OCI-LY7 (cell line): ENCODE data around the gene ABCA7. TPM values are rescaled to one million over a fixed set of nuclear protein-coding genes. Genes with fewer than 3 reads are reported as not detected.

Experiments used
- BruUV-seq: library from RNA; stranded (reverse); fragments of 400-500 nt; replicated peaks from 2 replicates; lab custom pipeline; 2021; lab: Mats Ljungman, UMichigan
- CTCF ChIA-PET: fragments of 300-600 bp; sonication (Branson Sonifier 250); formaldehyde crosslinking; loops from one replicate; lab custom pipeline; 2022; ENCODE audit warnings: antibody characterized with exemption; ENCODE audit not compliant: unreplicated experiment; lab: Charles Lee
- POLR2A ChIA-PET: fragments of 300-600 bp; sonication (Branson Sonifier 250); formaldehyde crosslinking; loops from one replicate; lab custom pipeline; 2022; ENCODE audit warnings: antibody characterized with exemption; lab: Charles Lee
- DNase-seq: peaks from one replicate; pipeline ENCODE4 v3.0.0-alpha.2; 2015; ENCODE audit warnings: low spot score
- H2AFZ ChIP-seq: fragments of 200-600 bp; sonication (generic), shearing (Covaris generic); 2 replicates; pipeline ENCODE4 v1.6.1; 2014; ENCODE audit warnings: mild to moderate bottlenecking, antibody characterized with exemption, low read length, moderate library complexity
- H3K27ac ChIP-seq: fragments of 200-600 bp; sonication (generic); 2 replicates; pipeline ENCODE4 v1.5.1; 2014; ENCODE audit warnings: mixed run types, low read depth, mild to moderate bottlenecking, moderate library complexity, low read length, inconsistent platforms; ENCODE audit not compliant: poor library complexity, severe bottlenecking
- H3K36me3 ChIP-seq: fragments of 200-600 bp; sonication (generic); 2 replicates; pipeline ENCODE4 v1.6.1; 2014; ENCODE audit warnings: mild to moderate bottlenecking, antibody characterized with exemption, low read length, moderate library complexity, mixed read lengths; ENCODE audit not compliant: insufficient read depth
- H3K4me1 ChIP-seq: fragments of 200-600 bp; sonication (generic); 2 replicates; pipeline ENCODE4 v1.5.1; 2014; ENCODE audit warnings: mild to moderate bottlenecking, low read length; ENCODE audit not compliant: insufficient read depth, poor library complexity, severe bottlenecking
- H3K4me2 ChIP-seq: fragments of 200-600 bp; sonication (generic); 2 replicates; pipeline ENCODE4 v1.6.1; 2014; ENCODE audit warnings: mild to moderate bottlenecking, low read length
- H3K4me3 ChIP-seq: fragments of 200-600 bp; sonication (generic); 2 replicates; pipeline ENCODE4 v1.5.1; 2014; ENCODE audit warnings: mild to moderate bottlenecking, low read depth, low read length; ENCODE audit not compliant: poor library complexity, severe bottlenecking
- H3K79me2 ChIP-seq: fragments of 200-600 bp; sonication (generic); 2 replicates; pipeline ENCODE4 v1.6.1; 2016; ENCODE audit warnings: low read depth, mild to moderate bottlenecking, low read length, moderate library complexity, mixed read lengths; ENCODE audit not compliant: insufficient read depth
- H3K9me2 ChIP-seq: fragments of 200-600 bp; sonication (generic); 2 replicates; pipeline ENCODE4 v1.6.1; 2016; ENCODE audit warnings: mild to moderate bottlenecking, low read length, mixed read lengths; ENCODE audit not compliant: insufficient read depth
- H3K9me3 ChIP-seq: fragments of 200-600 bp; sonication (generic); 2 replicates; pipeline ENCODE4 v1.6.1; 2014; ENCODE audit warnings: mild to moderate bottlenecking, mixed run types, low read length, mixed read lengths
- H4K20me1 ChIP-seq: fragments of 200-600 bp; sonication (generic); 2 replicates; pipeline ENCODE4 v1.6.1; 2014; ENCODE audit warnings: mild to moderate bottlenecking, antibody characterized with exemption, low read length, moderate library complexity, mixed read lengths; ENCODE audit not compliant: insufficient read depth
- EZH2phosphoT487 ChIP-seq: fragments of 200-600 bp; sonication (generic); IDR thresholded peaks from 2 replicates; pipeline ENCODE4 v1.6.1; 2018; ENCODE audit warnings: low read depth, borderline replicate concordance, mild to moderate bottlenecking, mixed run types, antibody characterized with exemption, low read length, moderate library complexity, mixed read lengths
- intact Hi-C: fragments of 100-400 bp; cut with micrococcal nuclease; formaldehyde crosslinking; loops from one replicate; pipeline ENCODE4 v1.10.0; 2022; ENCODE audit not compliant: unreplicated experiment
- total RNA-seq, 2 experiments: library from RNA; depleted of rRNA in 1 of 2; stranded (reverse); fragments of >200 nt in 1 of 2; shearing (Covaris generic) in 1 of 2; gene quantifications; 2 replicates each; pipeline ENCODE4 v1.2.3, GENCODE V29; 2014 to 2022
- TF ChIP-seq, protein P1 (sequence below): fragments of 200-600 bp; sonication (generic); conservative IDR thresholded peaks from 2 replicates; pipeline ENCODE4 v1.5.1; 2014; ENCODE audit warnings: mild to moderate bottlenecking, antibody characterized with exemption, low read length, moderate library complexity, mixed read lengths

Gene ABCA7
- total RNA-seq, 2 experiments from 2014 or later: 43.3 to 66.6 TPM

DNA sequence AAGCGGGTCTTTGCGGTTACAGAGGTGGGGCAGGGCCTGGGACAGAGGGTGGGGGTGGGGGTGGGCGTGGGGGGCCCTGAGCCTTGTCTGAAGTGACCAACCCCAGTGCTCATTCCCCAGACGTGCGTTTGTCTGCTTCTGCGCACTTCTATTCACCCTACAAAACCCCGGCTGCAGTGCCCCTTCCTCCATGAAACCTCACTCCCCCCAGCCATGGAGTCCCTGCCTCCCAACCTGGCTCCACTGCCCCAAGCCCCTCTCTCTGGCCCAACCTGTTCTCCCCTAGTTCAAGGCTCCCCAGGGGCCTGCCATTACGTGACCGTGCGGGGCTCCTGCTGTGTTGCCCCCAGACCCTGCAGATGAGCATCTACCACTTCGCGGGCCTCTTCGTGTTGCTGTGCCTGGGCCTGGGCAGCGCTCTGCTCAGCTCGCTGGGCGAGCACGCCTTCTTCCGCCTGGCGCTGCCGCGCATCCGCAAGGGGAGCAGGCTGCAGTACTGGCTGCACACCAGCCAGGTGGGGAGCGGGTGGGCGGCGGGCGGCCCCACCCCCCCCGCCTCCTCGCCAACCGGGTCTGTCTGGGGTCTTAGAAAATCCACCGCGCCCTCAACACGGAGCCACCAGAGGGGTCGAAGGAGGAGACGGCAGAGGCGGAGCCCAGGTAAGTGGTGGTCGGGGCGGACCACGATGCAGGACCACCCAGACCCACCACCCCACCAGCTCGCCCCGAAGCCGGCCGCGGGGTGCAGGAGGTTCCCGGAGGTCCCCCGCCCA lies 31.5 kb upstream of the ABCA7 start:
- no peak for DNase-seq

GRCh38 chr19:1009041-1009980 lies 30.6 kb upstream of the ABCA7 start:
- Histone ChIP-seq H4K20me1 (no peaks in the 10 kb centered on the region), H3K36me3 (peaks cover 70% of the 10 kb centered on the region), H3K9me3 (no peaks in the 10 kb centered on the region), H3K27ac (no peak overlapping the region), H3K79me2 (no peaks in the 10 kb centered on the region), H3K9me2 (no peaks in the 10 kb centered on the region), H3K4me2 (no peak overlapping the region), H3K4me1 (no peaks in the 10 kb centered on the region), H3K4me3 (no peak overlapping the region), H2AFZ (no peak overlapping the region)
- POLR2A ChIA-PET: no interaction called here
- CTCF ChIA-PET: no interaction called here
- TF ChIP-seq, protein P1, sequence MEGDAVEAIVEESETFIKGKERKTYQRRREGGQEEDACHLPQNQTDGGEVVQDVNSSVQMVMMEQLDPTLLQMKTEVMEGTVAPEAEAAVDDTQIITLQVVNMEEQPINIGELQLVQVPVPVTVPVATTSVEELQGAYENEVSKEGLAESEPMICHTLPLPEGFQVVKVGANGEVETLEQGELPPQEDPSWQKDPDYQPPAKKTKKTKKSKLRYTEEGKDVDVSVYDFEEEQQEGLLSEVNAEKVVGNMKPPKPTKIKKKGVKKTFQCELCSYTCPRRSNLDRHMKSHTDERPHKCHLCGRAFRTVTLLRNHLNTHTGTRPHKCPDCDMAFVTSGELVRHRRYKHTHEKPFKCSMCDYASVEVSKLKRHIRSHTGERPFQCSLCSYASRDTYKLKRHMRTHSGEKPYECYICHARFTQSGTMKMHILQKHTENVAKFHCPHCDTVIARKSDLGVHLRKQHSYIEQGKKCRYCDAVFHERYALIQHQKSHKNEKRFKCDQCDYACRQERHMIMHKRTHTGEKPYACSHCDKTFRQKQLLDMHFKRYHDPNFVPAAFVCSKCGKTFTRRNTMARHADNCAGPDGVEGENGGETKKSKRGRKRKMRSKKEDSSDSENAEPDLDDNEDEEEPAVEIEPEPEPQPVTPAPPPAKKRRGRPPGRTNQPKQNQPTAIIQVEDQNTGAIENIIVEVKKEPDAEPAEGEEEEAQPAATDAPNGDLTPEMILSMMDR: no peak
- TF ChIP-seq EZH2phosphoT487: no peak
- intact Hi-C loops: no loop called here
- TSS peak; percentile 92 for BruUV-seq
- DNase-seq: no peak

More for the DNA sequence above, 31.5 kb upstream of the ABCA7 start:
- Histone ChIP-seq H3K36me3 (peaks cover 62% of the 10 kb centered on the region), H3K4me3 (no peak overlapping the region), H3K9me2 (no peaks in the 10 kb centered on the region), H3K9me3 (no peaks in the 10 kb centered on the region), H3K4me2 (no peak overlapping the region), H3K27ac (no peak overlapping the region), H3K79me2 (no peaks in the 10 kb centered on the region), H2AFZ (no peak overlapping the region), H4K20me1 (no peaks in the 10 kb centered on the region), H3K4me1 (no peaks in the 10 kb centered on the region)
- BruUV-seq: no TSS peak
- intact Hi-C loops: no loop called here
- TF ChIP-seq EZH2phosphoT487: no peak
- TF ChIP-seq, protein P1: no peak
- CTCF ChIA-PET: no interaction called here
- POLR2A ChIA-PET: no interaction called here
